Measurements from ENCODE around the gene TAF6L. TPM values are rescaled to one million over a fixed set of nuclear protein-coding genes. Genes with fewer than 3 reads are reported as not detected.
"Not testable (repeated sequence)": the region's sequence is repeated elsewhere in the genome, so short reads cannot be mapped to it uniquely, and the experiment has no call there.

TAF6L gene
- total RNA-seq, 1 donor from 2014 or later, result 37.6 TPM

DNA sequence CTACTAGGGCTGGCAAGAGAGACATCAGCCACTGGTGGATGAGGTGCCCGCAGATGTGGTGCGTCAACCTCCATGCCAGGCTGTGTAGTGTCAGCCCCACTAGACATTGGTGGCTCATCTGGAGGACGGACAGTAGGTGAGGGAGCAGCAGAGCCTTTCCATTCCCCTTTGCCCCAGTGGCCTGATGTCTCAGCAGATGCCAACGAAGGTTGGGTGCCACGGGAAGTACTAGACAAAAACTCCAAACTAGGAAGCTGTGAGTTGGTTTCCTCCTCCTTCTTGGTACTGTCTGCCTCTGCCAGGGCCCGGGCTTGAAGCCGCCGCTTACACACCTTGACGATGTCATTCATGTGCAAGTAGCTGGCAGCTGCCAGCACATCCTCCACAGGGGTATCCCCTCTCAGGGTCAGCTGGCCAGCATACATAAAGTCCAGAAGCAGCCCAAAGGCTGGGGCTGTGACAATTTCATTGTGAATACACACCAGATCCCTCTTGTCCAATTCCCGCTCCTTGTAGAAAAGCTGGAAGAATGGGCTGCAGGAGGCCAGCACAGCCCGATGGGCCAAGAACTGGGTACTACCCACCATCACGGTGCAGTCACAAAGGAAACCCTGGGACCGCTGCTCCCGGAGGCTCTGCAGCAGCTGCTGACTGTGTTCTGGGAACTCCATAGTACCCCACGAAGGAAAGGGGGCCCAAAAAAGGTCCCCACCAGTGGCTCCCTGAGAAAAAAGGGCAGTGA, 18.0 kb upstream of the TAF6L start:
- Mint-ChIP-seq H3K4me3 (peak overlapping the region; percentile 100), H3K4me1 (ENCODE audit: unreplicated experiment) (peaks cover 10% of the 10 kb centered on the region), H3K27me3 (no peaks in the 10 kb centered on the region), H3K27ac (peak overlapping the region; percentile 96), H3K9me3 (no peaks in the 10 kb centered on the region), H3K36me3 (peaks cover 10% of the 10 kb centered on the region)
- TF ChIP-seq, protein P1, sequence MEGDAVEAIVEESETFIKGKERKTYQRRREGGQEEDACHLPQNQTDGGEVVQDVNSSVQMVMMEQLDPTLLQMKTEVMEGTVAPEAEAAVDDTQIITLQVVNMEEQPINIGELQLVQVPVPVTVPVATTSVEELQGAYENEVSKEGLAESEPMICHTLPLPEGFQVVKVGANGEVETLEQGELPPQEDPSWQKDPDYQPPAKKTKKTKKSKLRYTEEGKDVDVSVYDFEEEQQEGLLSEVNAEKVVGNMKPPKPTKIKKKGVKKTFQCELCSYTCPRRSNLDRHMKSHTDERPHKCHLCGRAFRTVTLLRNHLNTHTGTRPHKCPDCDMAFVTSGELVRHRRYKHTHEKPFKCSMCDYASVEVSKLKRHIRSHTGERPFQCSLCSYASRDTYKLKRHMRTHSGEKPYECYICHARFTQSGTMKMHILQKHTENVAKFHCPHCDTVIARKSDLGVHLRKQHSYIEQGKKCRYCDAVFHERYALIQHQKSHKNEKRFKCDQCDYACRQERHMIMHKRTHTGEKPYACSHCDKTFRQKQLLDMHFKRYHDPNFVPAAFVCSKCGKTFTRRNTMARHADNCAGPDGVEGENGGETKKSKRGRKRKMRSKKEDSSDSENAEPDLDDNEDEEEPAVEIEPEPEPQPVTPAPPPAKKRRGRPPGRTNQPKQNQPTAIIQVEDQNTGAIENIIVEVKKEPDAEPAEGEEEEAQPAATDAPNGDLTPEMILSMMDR (conservative IDR thresholded peaks at IDR 0.05), result no peak
- no peak for DNase-seq (ENCODE audit: extremely low spot score, unreplicated experiment)

DNA sequence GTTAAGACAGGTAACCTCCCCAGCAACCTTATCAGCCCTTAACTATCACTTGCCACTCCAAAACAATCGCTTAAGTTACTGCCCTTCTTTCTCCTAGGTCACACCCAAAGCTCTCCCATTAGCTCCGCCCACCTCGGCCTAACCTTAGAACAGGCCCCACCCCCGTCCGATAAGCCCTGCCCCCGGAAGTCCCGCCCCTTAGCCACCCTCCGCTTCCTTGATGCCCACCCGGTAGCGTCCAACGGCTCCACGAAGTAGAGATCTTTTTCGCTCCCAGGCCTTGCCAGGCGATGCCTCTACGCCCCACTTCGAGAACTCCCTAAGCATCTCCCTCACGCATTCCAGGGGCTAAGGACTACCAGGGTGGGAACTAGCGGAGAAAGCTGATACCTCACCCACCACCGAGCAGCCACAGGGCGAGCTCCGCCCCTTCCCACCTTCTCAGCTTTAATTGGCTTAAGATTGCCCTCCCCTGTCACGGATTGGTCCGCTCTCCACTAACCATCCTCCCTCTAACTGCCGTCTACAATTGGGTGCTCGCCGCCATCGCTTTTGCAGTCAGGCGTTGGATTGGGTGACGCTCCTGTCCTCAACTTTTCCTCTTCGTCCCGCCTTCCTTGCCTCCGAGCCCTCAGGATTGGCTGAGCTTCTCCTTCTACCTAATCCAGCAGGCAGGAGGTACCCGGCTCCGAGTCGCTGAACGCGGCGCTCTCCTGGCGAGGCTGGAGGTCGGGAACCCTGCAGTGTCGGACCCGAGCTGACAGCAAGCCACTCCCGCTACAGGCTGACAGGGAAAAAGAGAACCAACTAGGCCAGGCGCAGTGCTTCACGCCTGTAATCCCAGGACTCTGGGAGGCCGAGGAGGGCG, 17.2 kb upstream of the TAF6L start, which contains the start of gene ZBTB3:
Gene ZBTB3 (minus strand): TSS at position 425 of the 868 bp plus-strand sequence. CDS start 496 bp downstream, outside the sequence.
- no peaks in the 10 kb centered on the region for H3K27me3 Mint-ChIP-seq
- H3K9me3 Mint-ChIP-seq, result no peaks in the 10 kb centered on the region
- H3K36me3 Mint-ChIP-seq, result peaks cover 8% of the 10 kb centered on the region

DNA sequence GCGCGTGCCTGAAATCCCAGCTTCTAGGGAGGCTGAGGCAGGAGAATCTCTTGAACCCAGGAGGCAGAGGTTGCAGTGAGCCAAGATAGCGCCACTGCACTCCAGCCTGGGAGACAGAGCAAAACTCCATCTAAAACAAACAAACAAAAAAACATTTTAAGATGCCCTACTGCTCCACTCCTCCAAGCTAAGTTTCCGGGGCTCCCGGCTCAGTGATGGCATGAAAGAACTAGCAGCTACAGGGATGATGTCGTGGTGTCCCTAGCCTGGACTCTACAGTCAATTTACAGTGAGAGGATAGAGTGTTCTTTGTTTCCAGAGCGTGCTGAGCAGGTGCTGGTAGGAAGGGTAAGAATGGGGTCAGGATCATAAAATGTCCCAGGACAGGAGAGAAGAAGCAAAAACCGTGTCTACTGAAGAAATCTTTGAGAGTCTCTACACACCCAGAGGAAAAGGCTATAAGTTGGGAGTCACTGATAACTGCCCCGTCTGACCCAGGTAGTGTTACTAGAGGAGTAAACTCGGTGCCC, 16.0 kb upstream of the TAF6L start:
- no peak overlapping the region for H3K27ac Mint-ChIP-seq
- TF ChIP-seq, protein P1 (conservative IDR thresholded peaks at IDR 0.05), result no peak
- H3K4me3 Mint-ChIP-seq, result peak overlapping the region; percentile 74
- H3K27me3 Mint-ChIP-seq, result no peaks in the 10 kb centered on the region
- peaks cover 10% of the 10 kb centered on the region for H3K4me1 Mint-ChIP-seq (ENCODE audit: unreplicated experiment)
- DNase-seq (ENCODE audit: extremely low spot score, unreplicated experiment), result no peak
- no peaks in the 10 kb centered on the region for H3K9me3 Mint-ChIP-seq
- H3K36me3 Mint-ChIP-seq, result peaks cover 5% of the 10 kb centered on the region

More for the DNA sequence above, 17.2 kb upstream of the TAF6L start, which contains the start of gene ZBTB3:
- peak; percentile 95 for DNase-seq (ENCODE audit: extremely low spot score, unreplicated experiment)
- Mint-ChIP-seq H3K4me3 (peak within 1 kb of the TSS; percentile 100), H3K4me1 (ENCODE audit: unreplicated experiment) (peaks cover 10% of the 10 kb centered on the region), H3K27ac (peak within 1 kb of the TSS; percentile 96)
- TF ChIP-seq, protein P1 (conservative IDR thresholded peaks at IDR 0.05), result no peak

DNA sequence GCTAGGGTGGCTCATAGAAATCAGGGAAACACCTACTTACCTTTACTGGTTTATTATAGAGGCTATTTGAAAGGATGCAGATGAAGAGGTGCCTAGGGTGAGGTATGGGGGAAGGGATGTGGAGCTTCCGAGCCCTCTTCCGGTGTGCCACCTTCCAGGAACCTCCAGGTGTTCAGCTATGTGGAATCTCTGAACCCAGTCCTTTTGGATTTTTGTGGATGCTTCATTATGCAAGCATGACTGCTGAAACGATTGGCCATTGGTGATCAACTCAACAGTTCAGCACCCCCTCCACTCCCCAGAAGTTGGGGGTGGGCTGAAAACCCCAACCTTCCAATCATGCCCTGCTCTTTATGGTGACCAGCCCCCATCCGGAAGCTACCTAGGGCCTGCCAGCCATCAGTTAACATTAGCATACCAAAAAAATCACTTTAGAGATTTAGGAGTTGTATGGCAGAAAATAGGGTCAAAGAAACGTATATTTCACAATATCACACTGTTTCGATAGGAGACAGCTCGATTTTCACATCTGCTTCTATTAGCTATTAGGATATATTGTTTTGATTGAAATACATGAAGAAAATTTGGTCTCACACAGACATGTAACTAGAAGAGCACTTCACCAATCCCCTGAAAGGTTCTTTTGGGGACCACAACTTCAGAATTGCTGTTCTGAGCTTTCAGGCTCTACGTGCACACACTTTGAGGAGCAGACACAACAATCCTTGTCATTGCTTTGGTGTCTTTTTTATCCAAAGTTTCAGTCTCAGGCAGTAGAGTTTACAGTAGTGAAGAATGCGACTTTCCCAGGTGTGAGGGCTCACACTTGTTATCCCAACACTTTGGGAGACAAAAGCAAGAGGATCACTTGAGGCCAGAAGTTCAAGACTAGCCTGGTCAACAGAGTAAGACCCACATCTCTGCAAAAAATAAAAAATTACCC, 13.1 kb upstream of the TAF6L start:
- Mint-ChIP-seq H3K4me1 (ENCODE audit: unreplicated experiment) (peaks cover 18% of the 10 kb centered on the region), H3K4me3 (no peak overlapping the region), H3K27me3 (no peaks in the 10 kb centered on the region), H3K27ac (no peak overlapping the region), H3K36me3 (peaks cover 8% of the 10 kb centered on the region), H3K9me3 (no peaks in the 10 kb centered on the region)
- TF ChIP-seq, protein P1 (conservative IDR thresholded peaks at IDR 0.05), result no peak
- no peak for DNase-seq (ENCODE audit: extremely low spot score, unreplicated experiment)

DNA sequence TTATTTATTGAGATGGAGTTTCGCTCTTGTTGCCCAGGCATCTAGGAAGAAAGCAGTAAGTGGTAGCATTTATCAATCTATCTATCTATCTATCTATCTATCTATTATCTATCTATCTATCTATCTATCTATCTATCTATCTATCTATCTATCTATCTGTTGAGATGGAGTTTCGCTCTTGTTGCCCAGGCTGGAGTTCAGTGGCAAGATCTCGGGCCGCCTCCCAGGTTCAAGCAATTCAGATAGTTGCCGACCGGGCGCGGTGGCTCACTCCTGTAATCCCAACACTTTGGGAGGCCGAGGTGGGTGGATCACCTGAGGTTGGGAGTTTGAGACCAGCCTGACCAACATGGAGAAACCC, 10.3 kb upstream of the TAF6L start:
- H3K4me3 Mint-ChIP-seq, result peak overlapping the region; percentile 94
- H3K9me3 Mint-ChIP-seq; H3K27ac Mint-ChIP-seq; H3K36me3 Mint-ChIP-seq; DNase-seq (ENCODE audit: extremely low spot score, unreplicated experiment); H3K4me1 Mint-ChIP-seq (ENCODE audit: unreplicated experiment); H3K27me3 Mint-ChIP-seq: not testable (repeated sequence)
